ENCODE measurements around the gene ABCG8.

ABCG8 gene

DNA sequence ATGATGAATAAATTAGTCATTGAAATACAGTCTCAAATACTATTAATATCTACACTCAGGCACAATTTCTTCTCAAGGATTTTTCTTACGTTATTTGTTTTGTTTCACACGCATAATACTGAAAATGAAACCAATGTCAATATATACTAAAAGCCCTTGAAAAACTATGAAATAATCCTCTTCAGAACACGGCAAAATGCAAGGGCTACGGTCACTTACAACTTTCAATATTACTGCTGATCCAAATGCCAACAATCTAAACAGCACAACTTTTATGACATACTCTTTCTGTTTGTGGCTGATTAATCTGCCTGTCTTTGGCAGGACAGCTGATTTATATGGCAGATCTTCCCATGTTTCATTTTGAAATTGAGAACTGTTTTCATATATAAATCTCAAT is 88.7 kb downstream of the ABCG8 start:
- DNase-seq = no peak

DNA sequence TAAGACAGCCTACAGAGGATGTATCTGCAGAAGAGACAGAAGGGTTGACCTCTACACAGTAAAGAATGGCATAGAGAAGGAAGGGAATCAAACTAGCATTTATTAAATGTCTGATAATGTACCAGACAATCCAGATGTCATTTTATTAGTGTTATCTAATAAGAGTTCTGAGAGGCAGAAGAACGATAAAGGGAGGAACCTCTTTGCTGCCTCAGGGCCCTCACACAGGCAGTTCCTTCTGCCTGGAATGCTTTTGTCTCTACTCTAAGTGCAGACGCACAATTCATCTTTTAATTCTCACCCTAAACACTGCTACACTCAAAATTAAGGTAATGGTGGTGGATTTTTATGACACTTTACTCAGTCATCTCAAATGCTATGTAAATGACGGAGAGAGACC is 92.5 kb downstream of the ABCG8 start:
- DNase-seq = no peak
